HEK293T (cell line): Measurements from ENCODE around the gene PIK3AP1.

Experiments used
- ARNT ChIP-seq: fragments of 450-650 bp; IDR thresholded peaks from 2 replicates; pipeline ENCODE4 v1.6.1; 2017; ENCODE audit warnings: mild to moderate bottlenecking
- BHLHE40 ChIP-seq: fragments of 450-650 bp; IDR thresholded peaks from 2 replicates; pipeline ENCODE4 v1.6.1; 2016; ENCODE audit warnings: mild to moderate bottlenecking, moderate library complexity, borderline replicate concordance
- ELF4 ChIP-seq: fragments of 450-650 bp; IDR thresholded peaks from 2 replicates; pipeline ENCODE4 v1.6.1; 2017; ENCODE audit warnings: antibody characterized with exemption
- FOXA1 ChIP-seq: fragments of 450-650 bp; IDR thresholded peaks from 2 replicates; pipeline ENCODE4 v1.6.1; 2016; ENCODE audit warnings: mild to moderate bottlenecking
- FOXK2 ChIP-seq: fragments of 450-650 bp; IDR thresholded peaks from 2 replicates; pipeline ENCODE4 v1.6.1; 2016; ENCODE audit warnings: mild to moderate bottlenecking
- FOXM1 ChIP-seq: fragments of 450-650 bp; IDR thresholded peaks from 2 replicates; pipeline ENCODE4 v1.6.1; 2017; ENCODE audit warnings: mild to moderate bottlenecking, borderline replicate concordance
- HDGF ChIP-seq: fragments of 450-650 bp; IDR thresholded peaks from 2 replicates; pipeline ENCODE4 v1.6.1; 2017; ENCODE audit warnings: antibody characterized with exemption, borderline replicate concordance
- LEF1 ChIP-seq: fragments of 450-650 bp; IDR thresholded peaks from 2 replicates; pipeline ENCODE4 v1.6.1; 2017; ENCODE audit warnings: mild to moderate bottlenecking, borderline replicate concordance
- PKNOX1 ChIP-seq: fragments of 450-650 bp; IDR thresholded peaks from 2 replicates; pipeline ENCODE4 v1.6.1; 2016
- SP1 ChIP-seq: fragments of 450-650 bp; IDR thresholded peaks from 2 replicates; pipeline ENCODE4 v1.6.1; 2017
- SUZ12 ChIP-seq: fragments of 450-650 bp; IDR thresholded peaks from 2 replicates; pipeline ENCODE4 v1.6.1; 2016; ENCODE audit warnings: mild to moderate bottlenecking
- TARDBP ChIP-seq: fragments of 450-650 bp; IDR thresholded peaks from 2 replicates; pipeline ENCODE4 v1.6.1; 2016
- ZNF384 ChIP-seq: fragments of 450-650 bp; IDR thresholded peaks from 2 replicates; pipeline ENCODE4 v1.6.1; 2016

GRCh38 chr10:96693431-96693830 is 26.9 kb downstream of the PIK3AP1 start:
- TF ChIP-seq HDGF (no peak), FOXM1 (no peak), BHLHE40 (no peak), PKNOX1 (no peak), SP1 (no peak), FOXA1 (no peak), SUZ12 (no peak), ARNT (no peak), TARDBP (no peak), FOXK2 (no peak), ELF4 (no peak), LEF1 (no peak), ZNF384 (no peak)
